ENCODE measurements around the gene ZNF219. TPM values are rescaled to one million over a fixed set of nuclear protein-coding genes. Genes with fewer than 3 reads are reported as not detected.
A peak's percentile ranks its signal among the peaks of the same experiment; 100 is the strongest.

The ZNF219 gene
- total and polyA plus RNA-seq, 2 of the 13 experiments (the other 11 are each of a cell fraction or from before 2014, with no cell fraction given) = 34.5 to 36.6 TPM

DNA sequence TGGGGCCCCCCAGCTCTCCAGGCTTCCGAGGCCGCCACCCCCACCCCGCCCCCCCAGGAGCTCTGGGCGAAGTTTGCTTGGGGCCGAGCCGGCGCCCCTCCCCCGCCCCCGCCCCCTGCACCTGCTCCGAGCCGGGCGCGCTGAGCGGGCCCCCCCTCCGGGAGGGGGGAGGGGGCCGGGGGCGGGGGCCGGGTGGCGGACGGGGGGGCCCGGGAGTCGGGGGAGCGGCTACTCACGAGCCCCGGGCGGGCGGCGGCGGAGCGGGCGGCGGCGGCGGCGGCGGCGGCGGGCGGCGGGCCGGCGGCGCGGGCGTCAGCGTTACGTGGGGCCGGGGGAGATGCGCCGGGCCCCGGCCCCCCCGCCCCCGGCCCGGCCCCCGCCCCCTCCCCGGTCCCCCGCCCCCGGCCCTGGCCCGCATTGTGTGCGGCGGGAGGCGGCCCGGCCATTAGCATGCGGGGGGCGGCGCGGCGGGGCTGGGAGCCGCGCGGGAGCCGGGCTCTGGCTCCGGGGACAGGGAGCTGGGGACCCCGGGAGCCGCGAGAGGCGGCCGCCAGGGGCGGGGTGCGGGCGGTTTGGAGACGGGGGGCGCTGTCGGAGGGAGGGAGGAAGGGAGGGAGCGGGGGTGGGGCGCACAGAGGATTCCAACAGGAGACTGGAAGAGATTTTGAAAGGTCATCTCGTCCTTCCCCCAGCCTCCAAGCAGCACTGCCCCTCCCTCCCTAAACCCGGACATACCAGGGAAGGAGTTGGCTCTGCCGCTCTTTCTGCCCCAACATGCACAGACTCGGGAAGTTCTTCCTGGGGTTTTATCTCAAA lies at the start of gene ZNF219 (continued):
- no peak for TF ChIP-seq RBAK (CRISPR knock-in tag; IDR thresholded peaks at IDR 0.05)
- TF ChIP-seq EHMT2 (IDR thresholded peaks at IDR 0.05; ENCODE audit: borderline replicate concordance, low read depth, low read length) = no peak
- no peak for TF ChIP-seq ZNF432 (CRISPR knock-in tag; IDR thresholded peaks at IDR 0.05; ENCODE audit: borderline replicate concordance)
- no peak for TF ChIP-seq ZFAT (CRISPR knock-in tag; conservative IDR thresholded peaks at IDR 0.05)
- TF ChIP-seq, protein P1, sequence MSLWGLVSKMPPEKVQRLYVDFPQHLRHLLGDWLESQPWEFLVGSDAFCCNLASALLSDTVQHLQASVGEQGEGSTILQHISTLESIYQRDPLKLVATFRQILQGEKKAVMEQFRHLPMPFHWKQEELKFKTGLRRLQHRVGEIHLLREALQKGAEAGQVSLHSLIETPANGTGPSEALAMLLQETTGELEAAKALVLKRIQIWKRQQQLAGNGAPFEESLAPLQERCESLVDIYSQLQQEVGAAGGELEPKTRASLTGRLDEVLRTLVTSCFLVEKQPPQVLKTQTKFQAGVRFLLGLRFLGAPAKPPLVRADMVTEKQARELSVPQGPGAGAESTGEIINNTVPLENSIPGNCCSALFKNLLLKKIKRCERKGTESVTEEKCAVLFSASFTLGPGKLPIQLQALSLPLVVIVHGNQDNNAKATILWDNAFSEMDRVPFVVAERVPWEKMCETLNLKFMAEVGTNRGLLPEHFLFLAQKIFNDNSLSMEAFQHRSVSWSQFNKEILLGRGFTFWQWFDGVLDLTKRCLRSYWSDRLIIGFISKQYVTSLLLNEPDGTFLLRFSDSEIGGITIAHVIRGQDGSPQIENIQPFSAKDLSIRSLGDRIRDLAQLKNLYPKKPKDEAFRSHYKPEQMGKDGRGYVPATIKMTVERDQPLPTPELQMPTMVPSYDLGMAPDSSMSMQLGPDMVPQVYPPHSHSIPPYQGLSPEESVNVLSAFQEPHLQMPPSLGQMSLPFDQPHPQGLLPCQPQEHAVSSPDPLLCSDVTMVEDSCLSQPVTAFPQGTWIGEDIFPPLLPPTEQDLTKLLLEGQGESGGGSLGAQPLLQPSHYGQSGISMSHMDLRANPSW (CRISPR knock-in tag; IDR thresholded peaks at IDR 0.05; ENCODE audit: borderline replicate concordance) = no peak
- no peak for TF ChIP-seq MEIS1 (CRISPR knock-in tag; IDR thresholded peaks at IDR 0.05; ENCODE audit: borderline replicate concordance)
- TF ChIP-seq ZNF598 (CRISPR knock-in tag; IDR thresholded peaks at IDR 0.05; ENCODE audit: borderline replicate concordance) = no peak
- TF ChIP-seq LCORL (IDR thresholded peaks at IDR 0.05) = no peak
- TF ChIP-seq LCORL (CRISPR knock-in tag; IDR thresholded peaks at IDR 0.05) = no peak; the same call in 1 of the 2 replicates
- no peak for TF ChIP-seq TRAFD1 (CRISPR knock-in tag; IDR thresholded peaks at IDR 0.05; ENCODE audit: borderline replicate concordance)
- TF ChIP-seq, protein P2, sequence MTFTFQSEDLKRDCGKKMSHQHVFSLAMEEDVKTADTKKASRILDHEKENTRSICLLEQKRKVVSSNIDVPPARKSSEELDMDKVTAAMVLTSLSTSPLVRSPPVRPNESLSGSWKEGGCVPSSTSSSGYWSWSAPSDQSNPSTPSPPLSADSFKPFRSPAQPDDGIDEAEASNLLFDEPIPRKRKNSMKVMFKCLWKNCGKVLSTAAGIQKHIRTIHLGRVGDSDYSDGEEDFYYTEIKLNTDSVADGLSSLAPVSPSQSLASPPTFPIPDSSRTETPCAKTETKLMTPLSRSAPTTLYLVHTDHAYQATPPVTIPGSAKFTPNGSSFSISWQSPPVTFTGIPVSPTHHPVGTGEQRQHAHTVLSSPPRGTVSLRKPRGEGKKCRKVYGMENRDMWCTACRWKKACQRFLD (CRISPR knock-in tag; IDR thresholded peaks at IDR 0.05; ENCODE audit: borderline replicate concordance) = no peak
- TF ChIP-seq RFXAP (CRISPR knock-in tag; IDR thresholded peaks at IDR 0.05; ENCODE audit: borderline replicate concordance) = no peak
- TF ChIP-seq ZFP82 (CRISPR knock-in tag; IDR thresholded peaks at IDR 0.05; ENCODE audit: borderline replicate concordance) = no peak
- TF ChIP-seq ZNF205 (CRISPR knock-in tag; IDR thresholded peaks at IDR 0.05) = no peak
- no peak for TF ChIP-seq ZBTB37 (CRISPR knock-in tag; IDR thresholded peaks at IDR 0.05)
- TF ChIP-seq ZNF121 (CRISPR knock-in tag; IDR thresholded peaks at IDR 0.05) = no peak
- TF ChIP-seq DRAP1 (CRISPR knock-in tag; IDR thresholded peaks at IDR 0.05) = no peak
- no peak for TF ChIP-seq SNAPC2 (CRISPR knock-in tag; IDR thresholded peaks at IDR 0.05)
- TF ChIP-seq ZNF850 (CRISPR knock-in tag; conservative IDR thresholded peaks at IDR 0.05) = no peak
- no peak for TF ChIP-seq ZNF552 (CRISPR knock-in tag; IDR thresholded peaks at IDR 0.05; ENCODE audit: borderline replicate concordance)
- peak; percentile 35; the same call in 1 of the 2 replicates for TF ChIP-seq GABPB1 (CRISPR knock-in tag; IDR thresholded peaks at IDR 0.05)

All from HepG2 (cell line).